Measurements from ENCODE around the gene SH2D3C. TPM values are rescaled to one million over a fixed set of nuclear protein-coding genes. Genes with fewer than 3 reads are reported as not detected.
A peak's percentile ranks its signal among the peaks of the same experiment; 100 is the strongest.
"Not testable (repeated sequence)": the region's sequence is repeated elsewhere in the genome, so short reads cannot be mapped to it uniquely, and the experiment has no call there.

SH2D3C gene
- total RNA-seq, 2 experiments from 2014 or later: 30.3 to 35.2 TPM

DNA sequence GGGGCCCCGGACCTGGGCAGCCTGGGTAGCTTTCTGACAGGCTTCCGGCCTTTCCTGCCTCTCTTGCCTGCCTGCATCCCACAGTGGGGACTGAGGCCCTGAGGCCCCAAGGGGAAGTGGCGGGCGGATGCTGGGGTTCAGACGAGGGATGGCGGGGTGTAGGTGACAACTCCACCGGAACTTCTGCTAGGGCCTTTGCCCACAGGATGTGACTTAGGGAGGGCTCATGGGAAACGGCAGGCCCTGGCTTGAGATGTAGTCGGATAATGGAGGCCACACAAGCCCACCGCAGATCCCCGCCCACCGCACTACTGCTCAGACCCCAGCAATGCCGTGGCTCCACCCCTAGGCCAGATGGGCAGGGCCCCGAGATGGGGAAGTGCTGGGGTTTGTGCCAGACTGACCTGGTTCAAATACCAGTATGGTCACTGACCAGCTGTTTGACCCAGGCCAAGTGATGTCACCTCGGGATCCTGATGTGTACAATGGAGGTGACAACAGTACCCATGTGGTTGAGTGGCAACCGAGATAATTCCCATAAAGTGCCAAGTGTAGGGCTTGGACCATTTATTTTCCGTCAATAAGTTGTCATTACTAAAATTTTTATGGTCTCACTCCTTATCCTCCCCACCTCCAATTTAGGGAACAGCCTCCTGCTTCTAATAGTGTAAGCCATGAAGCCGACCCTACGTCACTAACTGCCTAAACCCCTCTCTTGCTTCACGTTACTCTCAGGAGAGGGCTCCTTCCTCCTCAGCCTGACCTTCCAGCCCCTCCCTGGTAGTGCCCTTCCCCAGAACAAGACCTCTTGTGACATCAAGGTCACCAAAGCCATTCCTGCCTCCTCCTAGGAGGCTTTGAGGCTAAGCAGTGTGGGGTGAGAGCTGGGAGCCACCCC lies 4.9 kb upstream of the SH2D3C start:
- DNase-seq: peak; percentile 84
- H3K4me3 Mint-ChIP-seq: peak overlapping the region; percentile 63
- intact Hi-C loops (cut with DNase I, micrococcal nuclease): loop anchor here in 1 of 2 experiments (1.0 to 10.0 kb wide), 2 partner anchors 12 to 281 kb away; partner anchors contain the start of genes NAIF1 and SLC25A25
- peaks cover 19% of the 10 kb centered on the region for H3K36me3 Mint-ChIP-seq (ENCODE audit: low read depth)
- ATAC-seq: peak; percentile 24
- H3K27me3 Mint-ChIP-seq: no peaks in the 10 kb centered on the region
- H3K27ac Mint-ChIP-seq: peak overlapping the region; percentile 97
- ChIA-PET CTCF (interaction anchor here (0.6 to 3.3 kb wide), 9 partner anchors 8 to 250 kb away, joined by 3 to 17 read pairs (median 3); partner anchors contain the start of gene TOR2A), POLR2A (interaction anchor here (0.6 to 0.8 kb wide), 4 partner anchors 25 to 148 kb away, joined by 3 to 6 read pairs (median 3); partner anchors contain the start of genes ENG and TOR2A)
- H3K4me1 Mint-ChIP-seq: peaks cover 70% of the 10 kb centered on the region
- no peaks in the 10 kb centered on the region for H3K9me3 Mint-ChIP-seq (ENCODE audit: low read depth)

DNA sequence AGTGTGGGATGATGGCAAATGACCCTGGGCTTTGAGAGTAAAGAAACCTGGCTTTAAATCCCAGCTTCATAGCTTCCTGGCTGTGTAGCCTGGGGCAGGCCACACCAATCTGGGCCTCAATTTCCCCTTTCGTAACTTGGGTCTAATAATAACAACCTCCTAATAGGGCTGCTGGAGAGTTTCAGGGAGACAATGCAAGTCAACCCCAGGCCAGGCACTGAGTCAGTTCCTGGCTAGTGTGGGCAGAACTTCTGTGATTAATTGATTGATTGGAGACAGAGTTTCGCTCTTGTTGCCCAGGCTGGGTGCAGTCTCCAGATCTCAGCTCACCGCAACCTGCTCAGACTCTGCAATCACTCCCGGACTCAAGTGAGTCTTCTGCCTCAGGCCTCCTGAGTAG lies 3.3 kb upstream of the SH2D3C start:
- no peaks in the 10 kb centered on the region for H3K27me3 Mint-ChIP-seq
- POLR2A ChIA-PET: no interaction called here
- intact Hi-C loops (cut with DNase I, micrococcal nuclease): loop anchor here in 1 of 2 experiments (10.0 kb wide), 1 partner anchor 283 kb away; the partner anchor contains the start of genes NAIF1 and SLC25A25

DNA sequence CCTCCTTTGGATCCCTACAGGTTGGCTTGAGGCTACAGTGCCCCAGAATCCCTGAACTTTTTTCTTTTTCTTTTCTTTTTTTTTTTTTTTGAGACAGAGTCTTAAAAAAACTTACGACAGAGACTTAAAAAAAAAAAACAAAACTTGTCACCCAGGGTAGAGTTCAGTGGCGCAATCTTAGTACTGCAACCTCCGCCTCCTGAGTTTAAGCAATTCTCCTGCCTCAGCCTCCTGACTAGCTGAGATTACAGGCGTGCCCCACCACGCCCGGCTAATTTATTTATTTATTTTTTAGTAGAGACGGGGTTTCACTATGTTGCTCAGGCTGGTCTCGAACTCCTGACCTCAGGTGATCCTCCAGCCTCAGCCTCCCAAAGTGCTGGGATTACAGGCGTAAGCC lies 2.4 kb upstream of the SH2D3C start:
- peaks cover 15% of the 10 kb centered on the region for H3K36me3 Mint-ChIP-seq (ENCODE audit: low read depth)
- DNase-seq; POLR2A ChIA-PET; ATAC-seq; H3K27me3 Mint-ChIP-seq; H3K4me3 Mint-ChIP-seq; H3K27ac Mint-ChIP-seq; H3K9me3 Mint-ChIP-seq (ENCODE audit: low read depth): not testable (repeated sequence)
- intact Hi-C loops (cut with DNase I, micrococcal nuclease): loop anchor here in 1 of 2 experiments (10.0 kb wide), 1 partner anchor 284 kb away; the partner anchor contains the start of genes NAIF1 and SLC25A25
- H3K4me1 Mint-ChIP-seq: peaks cover 65% of the 10 kb centered on the region
- CTCF ChIA-PET: interaction anchor here (1.1 to 2.6 kb wide), 2 partner anchors 11 to 46 kb away, joined by 4 to 13 read pairs; partner anchors contain the start of gene TOR2A

More for the DNA sequence above, 3.3 kb upstream of the SH2D3C start:
- DNase-seq: no peak
- no peaks in the 10 kb centered on the region for H3K9me3 Mint-ChIP-seq (ENCODE audit: low read depth)
- H3K36me3 Mint-ChIP-seq (ENCODE audit: low read depth): peaks cover 13% of the 10 kb centered on the region
- CTCF ChIA-PET: interaction anchor here (0.7 kb wide), 1 partner anchor 11 kb away, joined by 3 read pairs; no protein-coding TSS in a partner anchor
- peak overlapping the region; percentile 21 for H3K4me3 Mint-ChIP-seq
- H3K27ac Mint-ChIP-seq: peak overlapping the region; percentile 72
- H3K4me1 Mint-ChIP-seq: peaks cover 60% of the 10 kb centered on the region
- ATAC-seq: no peak

DNA sequence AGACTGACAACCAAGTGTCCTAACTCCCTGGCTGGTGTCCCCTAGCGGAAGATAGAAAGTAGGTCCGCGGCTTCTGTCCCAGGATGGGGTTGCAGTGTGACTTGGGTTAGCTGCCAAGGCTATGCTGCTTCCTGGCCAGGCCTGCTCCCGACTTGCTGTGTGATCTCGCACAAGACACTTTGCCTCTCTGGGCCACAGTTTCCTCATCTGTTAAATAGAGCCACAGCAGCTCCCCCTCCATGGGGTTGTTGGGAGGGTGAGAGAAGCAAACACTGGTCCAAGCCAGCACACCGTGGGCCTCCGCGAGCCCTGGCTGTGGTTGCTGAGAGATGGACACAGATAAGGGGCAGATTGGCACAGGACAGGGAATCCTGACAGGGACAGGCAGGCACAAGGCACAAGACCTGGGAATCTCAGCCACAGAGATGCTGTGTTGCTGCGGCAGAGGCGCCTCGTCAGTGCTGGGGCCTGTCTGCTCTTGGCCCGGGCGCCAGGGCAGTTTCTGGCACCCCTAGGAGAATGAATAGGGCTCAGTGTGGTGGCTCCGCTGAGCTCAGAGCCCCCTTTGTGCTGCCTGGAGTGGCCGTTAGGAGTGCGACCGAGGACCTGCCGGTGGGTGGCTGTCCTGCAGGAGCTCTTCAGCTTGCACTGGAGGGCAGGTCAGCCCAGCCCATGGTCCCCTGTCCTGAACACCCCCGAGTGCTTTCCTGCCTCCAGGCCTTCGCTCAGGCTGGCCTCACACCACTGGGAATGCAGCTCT lies 1.8 kb upstream of the SH2D3C start:
- DNase-seq (no peak), ATAC-seq (no peak)
- Mint-ChIP-seq H3K27ac (peak overlapping the region; percentile 99), H3K27me3 (no peaks in the 10 kb centered on the region), H3K36me3 (ENCODE audit: low read depth) (peaks cover 15% of the 10 kb centered on the region), H3K4me1 (peaks cover 65% of the 10 kb centered on the region), H3K4me3 (no peak overlapping the region), H3K9me3 (ENCODE audit: low read depth) (no peaks in the 10 kb centered on the region)
- intact Hi-C loops (cut with DNase I, micrococcal nuclease): loop anchor here in 1 of 2 experiments (10.0 kb wide), 1 partner anchor 284 kb away; the partner anchor contains the start of genes NAIF1 and SLC25A25
- ChIA-PET POLR2A (interaction anchor here (0.5 kb wide), 1 partner anchor 178 kb away, joined by 4 read pairs; no protein-coding TSS in a partner anchor), CTCF (interaction anchor here (0.7 to 2.6 kb wide), 4 partner anchors 9 to 46 kb away, joined by 3 to 13 read pairs (median 4); partner anchors contain the start of gene TOR2A)

DNA sequence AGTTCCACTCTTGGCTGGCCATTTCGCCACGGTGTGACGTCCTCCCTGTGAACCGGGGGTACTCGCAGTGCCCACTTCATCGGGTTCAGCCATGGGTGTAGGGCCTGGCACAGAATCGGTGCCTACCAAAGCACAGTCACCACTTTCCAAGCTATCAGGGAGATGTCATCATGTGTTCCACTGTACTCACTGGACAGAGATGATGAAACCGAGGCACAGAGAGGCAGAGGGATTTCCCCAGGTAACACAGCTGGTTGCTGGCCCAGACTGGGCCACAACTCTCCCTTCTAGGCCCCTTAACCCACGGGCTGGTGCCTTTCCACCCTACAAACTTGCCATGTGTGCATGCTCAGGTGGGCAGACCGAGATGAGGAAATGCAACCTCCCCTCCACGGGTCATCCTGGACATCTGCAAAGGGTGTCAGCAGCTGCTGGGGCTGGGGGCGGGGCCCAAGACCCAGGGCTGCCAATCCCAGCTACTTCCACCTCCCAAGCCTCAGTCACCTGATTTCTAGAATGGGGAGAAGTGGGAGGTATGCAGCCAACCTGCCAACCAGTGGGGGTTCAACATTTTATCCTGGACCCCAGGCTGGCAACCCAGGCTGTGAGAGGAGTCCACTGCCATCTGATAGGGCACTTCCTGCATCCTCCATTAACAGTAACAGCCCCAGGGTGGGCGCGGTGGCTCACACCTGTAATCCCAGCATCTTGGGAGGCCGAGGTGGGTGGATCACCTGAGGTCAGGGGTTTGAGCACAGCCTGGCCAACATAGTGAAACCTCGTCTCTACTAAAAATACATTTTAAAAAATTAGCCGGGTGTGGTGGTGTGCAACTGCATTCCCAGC lies 893 bp upstream of the SH2D3C start:
- no peaks in the 10 kb centered on the region for H3K27me3 Mint-ChIP-seq
- DNase-seq (peak; percentile 85), ATAC-seq (peak; percentile 70)
- peak overlapping the region; percentile 99 for H3K27ac Mint-ChIP-seq
- peaks cover 60% of the 10 kb centered on the region for H3K4me1 Mint-ChIP-seq
- intact Hi-C loops (cut with DNase I, micrococcal nuclease): loop anchor here (1.0 to 10.0 kb wide), 4 partner anchors 44 to 555 kb away; partner anchors contain the start of genes LRSAM1 (in 1 of the 2), RPL12 (in 1 of the 2) and TOR2A (in 1 of the 2)
- ChIA-PET POLR2A (interaction anchor here (0.6 to 1.1 kb wide), 4 partner anchors 13 to 103 kb away, joined by 4 to 6 read pairs (median 5); partner anchors contain the start of gene TOR2A), CTCF (interaction anchor here (0.8 to 2.6 kb wide), 6 partner anchors 12 to 142 kb away, joined by 3 to 13 read pairs (median 5); partner anchors contain the start of genes ST6GALNAC4 and TOR2A)
- peaks cover 18% of the 10 kb centered on the region for H3K36me3 Mint-ChIP-seq (ENCODE audit: low read depth)
- peak overlapping the region; percentile 92 for H3K4me3 Mint-ChIP-seq
- H3K9me3 Mint-ChIP-seq (ENCODE audit: low read depth): no peaks in the 10 kb centered on the region

DNA sequence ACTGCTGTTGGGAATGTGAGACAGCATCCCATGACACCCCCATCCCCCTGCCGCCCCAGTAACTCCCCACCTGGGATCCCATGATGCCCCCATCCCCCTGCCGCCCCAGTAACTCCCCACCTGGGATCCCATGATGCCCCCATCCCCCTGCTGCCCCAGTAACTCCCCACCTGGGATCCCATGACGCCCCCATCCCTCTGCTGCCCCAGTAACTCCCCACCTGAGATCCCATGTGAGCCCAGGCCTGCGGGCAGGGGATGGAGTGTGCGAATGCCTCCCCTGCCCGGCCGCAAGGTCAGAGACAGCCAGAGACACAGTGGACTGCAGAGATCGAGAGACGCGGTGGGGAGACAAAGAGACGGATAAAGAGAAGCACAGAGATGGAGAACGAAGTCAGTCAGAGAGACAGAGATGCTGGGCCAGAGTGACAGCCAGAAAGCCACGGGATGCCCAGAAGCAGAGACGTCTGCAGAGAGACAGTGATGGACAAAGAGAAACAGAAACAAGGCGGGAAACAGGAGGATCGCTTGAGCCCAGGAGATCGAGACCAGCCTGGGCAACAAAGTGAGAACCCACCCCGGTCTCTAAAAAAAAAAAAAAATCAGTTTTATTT lies 992 bp downstream of the SH2D3C start:
- no peak for ATAC-seq
- CTCF ChIA-PET: no interaction called here
- Mint-ChIP-seq H3K27me3 (no peaks in the 10 kb centered on the region), H3K9me3 (ENCODE audit: low read depth) (no peaks in the 10 kb centered on the region), H3K27ac (peak overlapping the region; percentile 98), H3K4me1 (peaks cover 44% of the 10 kb centered on the region), H3K4me3 (peak overlapping the region; percentile 92), H3K36me3 (ENCODE audit: low read depth) (peaks cover 27% of the 10 kb centered on the region)
- DNase-seq: peak; percentile 38
- intact Hi-C loops (cut with DNase I, micrococcal nuclease): loop anchor here (5.0 to 10.0 kb wide), 2 partner anchors 325 to 553 kb away; partner anchors contain the start of genes LRSAM1 (in 1 of the 2) and RPL12 (in 1 of the 2)
- POLR2A ChIA-PET: interaction anchor here (0.6 kb wide), 1 partner anchor 473 kb away, joined by 8 read pairs; no protein-coding TSS in a partner anchor

DNA sequence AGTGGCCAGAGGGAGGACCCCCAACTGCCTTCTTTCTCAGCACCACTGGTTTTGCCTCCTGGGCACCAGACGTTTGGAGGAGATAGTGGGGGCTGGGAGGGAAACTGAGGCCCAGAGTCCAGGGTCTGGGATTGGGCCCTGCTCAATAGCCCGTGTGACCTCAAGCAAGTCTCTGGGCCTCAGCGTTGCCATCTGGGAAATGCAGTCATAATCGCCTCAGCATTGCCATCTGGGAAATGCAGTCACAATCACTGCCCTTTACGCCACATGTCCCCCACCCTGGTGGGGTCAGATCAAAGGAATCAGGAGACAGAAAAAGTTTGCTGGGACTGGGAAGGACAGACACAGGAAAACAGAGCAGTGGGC lies 1.6 kb downstream of the SH2D3C start:
- peak overlapping the region; percentile 92 for H3K4me3 Mint-ChIP-seq
- POLR2A ChIA-PET: interaction anchor here (1.2 to 1.3 kb wide), 2 partner anchors 30 to 290 kb away, joined by 3 to 4 read pairs; partner anchors contain the start of gene NAIF1
- peak overlapping the region; percentile 98 for H3K27ac Mint-ChIP-seq
- peaks cover 41% of the 10 kb centered on the region for H3K4me1 Mint-ChIP-seq
- no peaks in the 10 kb centered on the region for H3K9me3 Mint-ChIP-seq (ENCODE audit: low read depth)
- DNase-seq (peak; percentile 57), ATAC-seq (no peak)
- H3K27me3 Mint-ChIP-seq: no peaks in the 10 kb centered on the region
- CTCF ChIA-PET: interaction anchor here (0.6 to 2.4 kb wide), 4 partner anchors 8 to 42 kb away, joined by 3 to 6 read pairs (median 4); partner anchors contain the start of genes CDK9 and TOR2A
- H3K36me3 Mint-ChIP-seq (ENCODE audit: low read depth): peaks cover 27% of the 10 kb centered on the region
- intact Hi-C loops (cut with DNase I, micrococcal nuclease): loop anchor here (5.0 to 10.0 kb wide), 2 partner anchors 325 to 552 kb away; partner anchors contain the start of genes LRSAM1 (in 1 of the 2) and RPL12 (in 1 of the 2)

DNA sequence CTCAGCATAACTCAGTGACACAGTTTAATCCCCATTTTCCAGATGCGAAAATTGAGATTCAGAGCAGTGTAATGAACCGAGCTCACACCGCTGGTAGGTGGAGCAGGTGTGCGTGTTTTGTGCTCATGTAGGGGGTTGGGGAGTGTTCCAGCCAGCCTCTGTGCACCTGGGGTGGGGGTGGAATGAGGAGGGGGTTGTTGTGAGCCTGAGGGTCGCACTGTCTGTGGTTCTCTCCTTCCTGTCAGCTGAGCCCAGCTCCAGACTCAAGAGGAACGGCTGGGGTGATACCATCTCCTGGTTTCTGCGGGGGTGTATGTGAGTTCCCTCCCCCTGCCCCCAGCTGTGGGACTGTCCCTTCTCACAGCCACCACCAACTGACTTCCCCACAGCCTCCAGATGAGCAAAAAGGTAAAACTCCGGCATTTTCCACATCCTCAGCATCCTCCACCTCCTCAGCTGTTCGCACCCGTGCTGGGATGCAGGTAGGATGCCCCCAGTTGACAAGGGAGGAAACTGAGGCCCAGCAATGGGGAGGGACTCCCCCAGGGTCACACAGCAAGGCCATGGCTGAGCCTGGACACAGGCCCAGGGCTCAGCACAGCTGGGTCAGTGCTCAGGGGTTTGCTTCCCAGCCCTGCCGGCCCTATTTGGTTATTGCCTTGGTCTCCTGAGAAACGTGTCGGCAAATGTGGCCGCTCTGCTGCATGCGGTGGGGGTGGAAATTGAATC lies 2.1 kb downstream of the SH2D3C start:
- Mint-ChIP-seq H3K36me3 (ENCODE audit: low read depth) (peaks cover 27% of the 10 kb centered on the region), H3K27ac (peak overlapping the region; percentile 98), H3K4me1 (peaks cover 40% of the 10 kb centered on the region), H3K27me3 (no peaks in the 10 kb centered on the region), H3K4me3 (peak overlapping the region; percentile 92), H3K9me3 (ENCODE audit: low read depth) (no peaks in the 10 kb centered on the region)
- intact Hi-C loops (cut with DNase I, micrococcal nuclease): loop anchor here (5.0 to 10.0 kb wide), 2 partner anchors 324 to 552 kb away; partner anchors contain the start of genes LRSAM1 (in 1 of the 2) and RPL12 (in 1 of the 2)
- peak; percentile 42 for ATAC-seq
- ChIA-PET POLR2A (interaction anchor here (0.6 to 1.3 kb wide), 5 partner anchors 9 to 315 kb away, joined by 3 to 4 read pairs (median 3); partner anchors contain the start of genes CDK9 and NAIF1), CTCF (interaction anchor here (0.6 to 2.4 kb wide), 7 partner anchors 8 to 251 kb away, joined by 3 to 6 read pairs (median 3); partner anchors contain the start of genes CDK9 and TOR2A)
- DNase-seq: peak; percentile 86

DNA sequence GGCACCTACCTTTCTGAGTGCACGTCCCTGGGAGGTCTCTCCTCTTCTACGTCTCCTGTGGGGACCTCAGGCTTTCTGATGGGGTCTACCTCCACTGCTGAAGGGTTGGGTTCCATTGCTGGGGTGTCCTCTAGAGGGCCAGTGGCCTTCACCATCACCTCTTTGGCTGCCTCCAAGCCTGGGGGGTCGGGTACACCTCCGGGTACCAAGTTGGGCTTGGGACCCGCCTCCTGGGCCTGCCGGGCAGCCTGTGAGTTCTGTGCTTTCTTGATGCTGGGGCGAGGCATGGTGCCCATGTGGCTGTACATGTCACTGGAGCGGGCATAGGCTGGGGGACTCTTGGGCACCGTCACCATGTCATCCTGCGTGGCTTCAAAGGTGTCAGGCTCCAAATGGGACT lies 4.5 kb downstream of the SH2D3C start:
- DNase-seq: no peak
- H3K27ac Mint-ChIP-seq: peak overlapping the region; percentile 6
- intact Hi-C loops (cut with DNase I, micrococcal nuclease): loop anchor here (5.0 to 10.0 kb wide), 2 partner anchors 549 to 912 kb away; partner anchors contain the start of gene ZBTB34 (in 1 of the 2)
- H3K27me3 Mint-ChIP-seq: no peaks in the 10 kb centered on the region
- ChIA-PET POLR2A (no interaction called here), CTCF (interaction anchor here (0.8 to 1.0 kb wide), 2 partner anchors 9 to 96 kb away, joined by 3 read pairs; no protein-coding TSS in a partner anchor)
- no peaks in the 10 kb centered on the region for H3K9me3 Mint-ChIP-seq (ENCODE audit: low read depth)
- no peak overlapping the region for H3K4me3 Mint-ChIP-seq
- peaks cover 33% of the 10 kb centered on the region for H3K36me3 Mint-ChIP-seq (ENCODE audit: low read depth)
- H3K4me1 Mint-ChIP-seq: peaks cover 42% of the 10 kb centered on the region
- ATAC-seq: no peak

Data from activated CD4-positive, alpha-beta T cell treated with anti-CD3 and anti-CD28 coated beads for 36 hours (primary cell).